Measurements from ENCODE around the gene MACROD2. TPM values are rescaled to one million over a fixed set of nuclear protein-coding genes. Genes with fewer than 3 reads are reported as not detected.

MACROD2 gene
- polyA plus RNA-seq, 1 donor (not counting 4 experiments of a cell fraction or from before 2014, with no cell fraction given): 0.71 TPM

DNA sequence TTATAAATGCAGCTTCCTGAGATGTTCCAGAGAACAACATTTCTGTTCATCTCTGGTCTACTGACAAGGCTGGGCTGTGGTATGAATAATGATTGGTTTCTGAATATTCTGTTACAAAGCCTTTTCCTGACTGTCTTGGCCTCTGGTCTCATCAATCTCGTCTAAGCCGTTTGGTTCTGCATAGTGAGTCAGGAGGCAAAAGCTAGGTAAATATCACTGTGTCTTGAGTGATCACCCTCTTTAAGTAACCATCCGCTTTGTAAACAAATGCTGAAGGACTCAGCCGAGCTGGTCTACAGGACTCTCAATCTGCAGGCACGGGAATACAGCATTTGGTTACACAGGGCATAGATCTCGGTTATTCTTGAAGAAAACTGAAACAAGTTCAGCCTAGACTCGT, 2066.0 kb downstream of the MACROD2 start:
- no peak for TF ChIP-seq CTCF (optimal IDR thresholded peaks at IDR 0.05 in 1 of 3, IDR thresholded peaks at IDR 0.05 in 1 of 3, conservative IDR thresholded peaks at IDR 0.05 in 1 of 3; ENCODE audit: extremely low read depth in 1 of 3, insufficient read depth in 2 of 3, low read length in 3 of 3)
- Histone ChIP-seq H3K9me1 (ENCODE audit: control insufficient read depth, extremely low read depth, insufficient read depth, low read length) (no peaks in the 10 kb centered on the region), H3K9me3 (ENCODE audit: control insufficient read depth, low read depth, low read length) (no peaks in the 10 kb centered on the region), H3K4me1 (ENCODE audit: control insufficient read depth, extremely low read depth, insufficient read depth, low read length) (peaks cover 9% of the 10 kb centered on the region), H3K27me3 (ENCODE audit: control insufficient read depth, extremely low read depth, insufficient read depth, low read length) (no peaks in the 10 kb centered on the region), H3K4me3 (ENCODE audit: control insufficient read depth in 2 of 3, extremely low read depth in 1 of 3, insufficient read depth in 2 of 3, low read depth in 1 of 3, low read length in 3 of 3) (no peak overlapping the region), H3K4me2 (ENCODE audit: control insufficient read depth, extremely low read depth, insufficient read depth, low read depth, low read length) (no peak overlapping the region), H3K36me3 (ENCODE audit: control insufficient read depth in 2 of 2, extremely low read depth in 1 of 2, insufficient read depth in 2 of 2, low read length in 2 of 2) (no peaks in the 10 kb centered on the region), H3K79me2 (ENCODE audit: control insufficient read depth, insufficient read depth, low read length) (no peaks in the 10 kb centered on the region), H2AFZ (ENCODE audit: control insufficient read depth, low read length) (no peak overlapping the region), H3K9ac (ENCODE audit: control insufficient read depth, extremely low read depth, insufficient read depth, low read length) (no peak overlapping the region), H3K27ac (ENCODE audit: control insufficient read depth, insufficient read depth, low read length) (no peak overlapping the region), H4K20me1 (ENCODE audit: control insufficient read depth, extremely low read depth, insufficient read depth, low read length) (no peaks in the 10 kb centered on the region)
- FAIRE-seq (no peak), DNase-seq (ENCODE audit: low read depth, low spot score) (no peak)
- dilution Hi-C loops (cut with MboI; ENCODE audit: extremely low pct_ligation_motif_present, low sequenced_read_pairs): no loop called here

- DNase-seq (ENCODE audit: low read depth, low spot score) (no peak), FAIRE-seq (no peak)
- H2AFZ ChIP-seq (ENCODE audit: control insufficient read depth, low read length): no peak overlapping the region
- no peaks in the 10 kb centered on the region for H3K36me3 ChIP-seq (ENCODE audit: control insufficient read depth in 2 of 2, extremely low read depth in 1 of 2, insufficient read depth in 2 of 2, low read length in 2 of 2)
- H3K4me2 ChIP-seq (ENCODE audit: control insufficient read depth, extremely low read depth, insufficient read depth, low read depth, low read length): no peak overlapping the region
- H3K27ac ChIP-seq (ENCODE audit: control insufficient read depth, insufficient read depth, low read length): no peak overlapping the region
- no peak overlapping the region for H3K9ac ChIP-seq (ENCODE audit: control insufficient read depth, extremely low read depth, insufficient read depth, low read length)
- H4K20me1 ChIP-seq (ENCODE audit: control insufficient read depth, extremely low read depth, insufficient read depth, low read length): no peaks in the 10 kb centered on the region
- no peaks in the 10 kb centered on the region for H3K79me2 ChIP-seq (ENCODE audit: control insufficient read depth, insufficient read depth, low read length)
- dilution Hi-C loops (cut with MboI; ENCODE audit: extremely low pct_ligation_motif_present, low sequenced_read_pairs): no loop called here
- H3K4me3 ChIP-seq (ENCODE audit: control insufficient read depth in 2 of 3, extremely low read depth in 1 of 3, insufficient read depth in 2 of 3, low read depth in 1 of 3, low read length in 3 of 3): no peak overlapping the region
- H3K9me3 ChIP-seq (ENCODE audit: control insufficient read depth, low read depth, low read length): no peaks in the 10 kb centered on the region
- TF ChIP-seq EZH2 (IDR thresholded peaks at IDR 0.05; ENCODE audit: low read length): no peak
- peaks cover 9% of the 10 kb centered on the region for H3K4me1 ChIP-seq (ENCODE audit: control insufficient read depth, extremely low read depth, insufficient read depth, low read length)
- H3K9me1 ChIP-seq (ENCODE audit: control insufficient read depth, extremely low read depth, insufficient read depth, low read length): no peaks in the 10 kb centered on the region
- no peaks in the 10 kb centered on the region for H3K27me3 ChIP-seq (ENCODE audit: control insufficient read depth, extremely low read depth, insufficient read depth, low read length)
Measured at GRCh38 chr20:16062661-16063581, 2067.6 kb downstream of the MACROD2 start.
